Uterus (tissue), 2 donors: Measurements from ENCODE around the gene ST7.

Experiments used
- CTCF ChIP-seq, 4 experiments: fragments of 200-600 bp in 2 of 4; fragments of 450-650 bp in 2 of 4; sonication (generic) in 2 of 4; IDR thresholded peaks; one replicate each; pipeline ENCODE4 v1.5.1; 2016 to 2019; ENCODE audit warnings: antibody characterized with exemption in 4 of 4, mild to moderate bottlenecking in 2 of 4, moderate library complexity in 1 of 4
- POLR2A ChIP-seq, 2 donors: fragments of 450-650 bp; IDR thresholded peaks; one replicate each; pipeline ENCODE4 v1.6.1; 2016; ENCODE audit warnings: antibody characterized with exemption in 2 of 2, mild to moderate bottlenecking in 1 of 2, moderate library complexity in 1 of 2

- TF ChIP-seq CTCF (IDR thresholded peaks at IDR 0.05) (no peak), POLR2A (IDR thresholded peaks at IDR 0.05) (no peak)
Observed at GRCh38 chr7:117171106-117171505, 217.8 kb downstream of the ST7 start.
